ENCODE measurements around the gene CACNA1C.
A peak's percentile ranks its signal among the peaks of the same experiment; 100 is the strongest.
"Not testable (repeated sequence)": the region's sequence is repeated elsewhere in the genome, so short reads cannot be mapped to it uniquely, and the experiment has no call there.

CACNA1C gene

GRCh38 chr12:2673966-2674810, 621.4 kb downstream of the CACNA1C start:
- no peak for DNase-seq (ENCODE audit: low read depth)

GRCh38 chr12:2675776-2676175, 623.0 kb downstream of the CACNA1C start:
- no peak for DNase-seq (ENCODE audit: low read depth)

DNA sequence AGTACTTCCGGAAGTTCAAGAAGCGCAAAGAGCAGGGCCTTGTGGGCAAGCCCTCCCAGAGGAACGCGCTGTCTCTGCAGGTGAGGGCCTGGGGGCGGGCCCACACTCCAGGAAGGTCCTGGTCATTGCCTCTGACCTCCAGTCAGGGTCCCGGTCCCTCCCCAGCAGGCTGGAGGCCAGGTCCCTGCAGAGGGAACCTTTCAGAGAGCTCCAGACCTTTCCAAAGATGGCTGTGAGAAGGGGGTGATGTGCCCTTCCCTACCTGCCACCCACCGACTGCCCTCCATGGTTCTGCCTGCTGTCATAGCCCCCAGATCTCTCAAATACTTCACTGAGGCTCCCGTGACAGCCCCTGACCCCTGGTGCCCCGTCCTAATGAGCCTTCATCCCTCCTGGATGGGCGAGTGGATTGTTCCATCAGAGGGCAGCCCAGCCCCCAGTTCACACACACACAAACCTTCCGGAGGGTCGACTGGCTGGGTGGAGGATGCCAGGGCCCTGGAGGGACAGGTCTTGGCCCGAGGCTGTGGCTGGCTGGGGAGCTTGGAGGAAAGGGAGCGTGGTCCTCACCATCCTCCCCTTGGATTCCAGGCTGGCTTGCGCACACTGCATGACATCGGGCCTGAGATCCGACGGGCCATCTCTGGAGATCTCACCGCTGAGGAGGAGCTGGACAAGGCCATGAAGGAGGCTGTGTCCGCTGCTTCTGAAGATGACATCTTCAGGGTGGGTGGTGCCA, 624.5 kb downstream of the CACNA1C start:
- no peak for DNase-seq (ENCODE audit: low read depth)

- no peak for DNase-seq (ENCODE audit: low read depth)
These were observed 625.6 kb downstream of the CACNA1C start for GRCh38 chr12:2678426-2678825.

DNA sequence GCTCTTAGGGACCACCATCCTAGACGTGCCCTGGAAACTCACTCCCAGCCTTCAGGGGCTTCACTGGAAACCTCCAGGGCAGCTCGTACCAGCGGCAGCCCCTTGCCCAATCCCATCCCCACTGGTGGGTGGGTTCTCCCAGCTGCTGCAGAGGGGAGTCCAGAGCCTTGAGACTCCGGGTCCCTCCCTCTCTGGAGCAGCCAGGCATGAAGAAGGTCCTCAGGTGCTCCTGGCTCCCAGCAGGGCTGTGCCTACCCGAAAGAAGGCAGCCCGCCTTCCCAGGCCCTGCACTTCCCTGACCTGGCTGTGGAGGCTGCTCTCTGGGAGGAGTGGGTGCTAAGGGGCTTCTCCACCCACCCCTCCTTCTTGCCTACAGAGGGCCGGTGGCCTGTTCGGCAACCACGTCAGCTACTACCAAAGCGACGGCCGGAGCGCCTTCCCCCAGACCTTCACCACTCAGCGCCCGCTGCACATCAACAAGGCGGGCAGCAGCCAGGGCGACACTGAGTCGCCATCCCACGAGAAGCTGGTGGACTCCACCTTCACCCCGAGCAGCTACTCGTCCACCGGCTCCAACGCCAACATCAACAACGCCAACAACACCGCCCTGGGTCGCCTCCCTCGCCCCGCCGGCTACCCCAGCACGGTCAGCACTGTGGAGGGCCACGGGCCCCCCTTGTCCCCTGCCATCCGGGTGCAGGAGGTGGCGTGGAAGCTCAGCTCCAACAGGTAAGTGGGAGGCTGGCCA, 626.5 kb downstream of the CACNA1C start:
- no peak for DNase-seq (ENCODE audit: low read depth)

GRCh38 chr12:2679816-2680675, 627.3 kb downstream of the CACNA1C start:
- no peak for DNase-seq (ENCODE audit: low read depth)

DNA sequence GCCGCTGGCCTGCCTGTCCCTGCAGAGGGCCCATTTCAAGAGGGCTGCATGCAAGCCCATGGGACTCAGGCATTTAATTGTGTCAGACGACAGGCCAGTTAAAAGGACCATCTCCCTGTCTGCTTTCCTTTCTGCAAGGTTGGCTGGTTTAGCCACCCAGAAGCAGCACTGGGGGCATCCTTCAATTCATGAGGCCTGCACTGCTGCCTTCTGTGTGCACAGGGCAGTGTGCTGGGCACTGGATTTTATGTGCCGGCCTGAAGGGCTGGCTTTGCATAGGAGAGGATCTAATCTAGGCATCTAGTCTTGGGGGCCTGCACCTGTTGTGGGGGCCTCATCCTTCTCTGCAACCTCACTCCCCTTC, 627.9 kb downstream of the CACNA1C start:
- DNase-seq (ENCODE audit: low read depth) = no peak

- DNase-seq (ENCODE audit: low read depth) = no peak
These were observed 628.8 kb downstream of the CACNA1C start for GRCh38 chr12:2681450-2682205.

DNA sequence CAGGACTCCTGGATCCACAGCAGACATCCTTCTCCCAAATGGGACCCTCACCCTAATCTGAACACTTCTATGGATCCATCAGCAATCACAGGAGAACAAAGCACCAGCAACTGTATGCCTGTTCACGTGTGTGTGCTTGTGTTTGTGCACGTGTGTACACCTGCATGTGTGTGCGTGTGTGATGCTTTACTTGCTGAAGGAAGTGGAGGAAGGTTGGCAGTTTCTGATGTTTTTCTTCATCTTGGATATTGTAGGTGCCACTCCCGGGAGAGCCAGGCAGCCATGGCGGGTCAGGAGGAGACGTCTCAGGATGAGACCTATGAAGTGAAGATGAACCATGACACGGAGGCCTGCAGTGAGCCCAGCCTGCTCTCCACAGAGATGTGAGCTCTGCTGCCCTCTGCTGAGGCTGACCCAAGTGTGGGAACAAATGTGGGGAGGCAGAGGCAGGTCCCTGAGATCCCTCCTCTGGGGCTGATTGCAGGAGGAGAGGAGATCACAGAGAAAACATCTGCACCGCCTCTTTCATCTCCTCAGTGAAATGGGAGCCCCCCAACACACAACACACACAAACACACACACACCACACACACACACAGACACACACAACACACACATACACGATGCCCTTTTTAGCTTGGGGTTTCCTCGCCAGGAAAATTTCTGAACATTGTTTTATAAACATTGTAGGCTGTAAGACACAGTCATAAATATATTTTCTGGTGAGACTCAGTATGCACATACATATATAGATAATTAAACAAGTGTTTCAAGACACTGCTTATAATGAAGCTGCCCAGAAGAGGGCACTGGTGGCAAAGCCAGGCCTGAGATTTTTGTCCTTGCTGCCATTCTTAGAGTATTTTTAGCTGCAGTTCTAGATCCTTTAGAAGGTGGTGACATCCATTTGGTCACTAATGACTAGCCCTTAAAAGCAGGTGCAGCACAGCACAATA, 629.8 kb downstream of the CACNA1C start:
- peak; percentile 5 for DNase-seq (ENCODE audit: low read depth)

GRCh38 chr12:2683283-2684025, 630.7 kb downstream of the CACNA1C start:
- no peak for DNase-seq (ENCODE audit: low read depth)

- DNase-seq (ENCODE audit: low read depth) = not testable (repeated sequence)
These were observed 631.2 kb downstream of the CACNA1C start for GRCh38 chr12:2684026-2684325.

GRCh38 chr12:2685620-2686279, 633.0 kb downstream of the CACNA1C start:
- DNase-seq (ENCODE audit: low read depth) = not testable (repeated sequence)

DNA sequence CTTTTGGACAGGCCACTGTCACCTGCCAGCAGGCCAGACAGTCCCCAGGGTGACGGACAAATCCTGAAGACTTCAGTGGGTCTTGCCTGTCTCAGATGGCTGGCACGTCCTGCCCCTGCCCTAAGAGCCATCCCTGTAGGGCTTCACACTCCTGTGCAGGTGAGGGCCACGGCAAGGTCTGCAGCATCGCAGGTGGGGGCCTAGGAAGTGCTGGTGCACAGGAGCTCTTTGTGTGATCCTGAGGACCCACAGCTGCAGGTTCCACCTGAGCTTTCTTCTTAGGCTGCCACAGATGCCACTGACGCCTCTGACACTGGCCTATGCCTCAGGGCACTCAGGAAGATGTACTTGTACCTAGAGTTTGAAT, 633.5 kb downstream of the CACNA1C start:
- no peak for DNase-seq (ENCODE audit: low read depth)

DNA sequence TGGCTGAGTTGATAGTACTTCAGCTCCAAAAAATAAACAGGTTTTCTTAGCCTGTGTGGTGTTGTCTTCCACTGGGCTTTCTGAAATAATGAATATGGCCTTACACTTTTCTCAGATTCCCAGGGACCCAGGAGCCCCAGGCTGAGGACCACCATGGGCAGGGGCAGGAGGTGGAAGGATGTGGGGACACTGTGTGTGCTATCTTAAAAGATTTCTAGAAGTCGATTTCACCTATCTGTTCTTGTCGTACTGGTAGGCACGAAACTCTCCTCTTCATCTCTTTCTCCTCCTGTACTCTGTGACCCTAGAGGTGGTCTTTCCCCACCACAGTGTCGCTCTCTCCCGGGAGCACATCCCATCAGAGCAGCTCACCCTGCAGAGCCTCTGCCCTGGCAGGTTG, 634.3 kb downstream of the CACNA1C start:
- no peak for DNase-seq (ENCODE audit: low read depth)

DNA sequence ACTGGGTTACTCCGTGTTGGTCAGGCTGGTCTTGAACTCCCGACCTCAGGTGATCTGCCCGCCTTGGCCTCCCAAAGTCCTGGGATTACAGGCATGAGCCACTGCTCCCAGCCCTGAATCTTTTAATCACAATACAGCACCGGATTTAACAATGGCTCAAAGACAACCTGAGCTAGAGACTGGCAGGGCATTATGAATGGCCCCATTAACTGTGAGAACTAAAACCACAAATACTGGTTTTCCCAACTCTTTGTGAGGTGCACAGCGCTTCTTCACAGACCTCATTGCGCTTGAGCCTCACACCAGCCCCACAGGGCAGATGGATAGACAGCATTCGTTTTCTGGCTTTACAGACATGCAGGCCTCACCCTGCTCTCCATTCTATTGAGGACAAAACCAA, 634.9 kb downstream of the CACNA1C start:
- no peak for DNase-seq (ENCODE audit: low read depth)

GRCh38 chr12:2688381-2688931, 635.7 kb downstream of the CACNA1C start:
- no peak for DNase-seq (ENCODE audit: low read depth)

- DNase-seq (ENCODE audit: low read depth) = no peak
These were observed 636.6 kb downstream of the CACNA1C start for GRCh38 chr12:2689393-2689792.

DNA sequence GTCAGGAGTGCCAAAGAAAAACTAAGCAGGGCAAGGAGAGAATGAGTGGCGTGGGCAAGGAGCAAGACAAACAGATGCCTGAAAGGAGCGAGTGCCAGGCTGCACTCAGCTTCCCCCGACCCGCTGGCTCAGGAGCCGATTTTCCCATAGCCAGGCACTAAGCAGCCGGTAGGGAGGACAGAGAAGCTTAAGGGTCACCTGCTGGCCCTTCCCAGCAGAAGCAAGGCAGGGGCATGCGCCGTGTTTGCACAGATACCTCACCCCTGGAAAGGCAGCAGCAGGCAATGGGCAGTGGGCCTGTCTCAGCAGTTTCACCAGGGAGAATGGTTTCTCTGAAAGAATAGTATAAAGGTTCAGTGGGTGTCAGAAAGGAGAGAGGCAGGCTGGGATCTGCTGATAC, 637.1 kb downstream of the CACNA1C start:
- no peak for DNase-seq (ENCODE audit: low read depth)

All from GM04503 (cell line).